H1 (cell line): ENCODE results near the gene IL12RB2. TPM values are rescaled to one million over a fixed set of nuclear protein-coding genes. Genes with fewer than 3 reads are reported as not detected.

Experiments used
- CTCF ChIA-PET: fragments of 300-600 bp; sonication (Branson Sonifier 250); formaldehyde crosslinking; loops from one replicate; lab custom pipeline; 2021; ENCODE audit not compliant: partially characterized antibody; lab: Charles Lee
- POLR2A ChIA-PET: fragments of 300-600 bp; sonication (Branson Sonifier 250); formaldehyde crosslinking; loops from one replicate; lab custom pipeline; 2021; ENCODE audit warnings: inconsistent platforms; ENCODE audit not compliant: partially characterized antibody; lab: Charles Lee
- DNase-seq, 2 experiments: peaks; one replicate each; pipeline versions ENCODE4 v3.0.0 to v3.0.0-alpha.2; 2010 to 2022; ENCODE audit warnings: low spot score in 2 of 2, low read depth in 1 of 2, mixed read lengths in 1 of 2
- FAIRE-seq: peaks from 2 replicates; lab custom pipeline; 2011; peaks lifted over from hg19 to GRCh38; lab: Jason Lieb, UNC
- H2AFZ ChIP-seq: 2 replicates; pipeline ENCODE4 v1.8.1; 2012; ENCODE audit warnings: low read length, inconsistent platforms
- H2AK5ac ChIP-seq: 2 replicates; pipeline ENCODE4 v1.6.1; 2013; ENCODE audit warnings: low read depth, low read length
- H2BK120ac ChIP-seq: replicated peaks from 2 replicates; pipeline ENCODE3; 2013; ENCODE audit warnings: low read depth, low read length, inconsistent platforms
- H2BK12ac ChIP-seq: 2 replicates; pipeline ENCODE4 v1.6.1; 2013; ENCODE audit warnings: low read depth, low read length
- H2BK15ac ChIP-seq: 2 replicates; pipeline ENCODE4 v1.6.1; 2013; ENCODE audit warnings: low read length
- H2BK20ac ChIP-seq: 2 replicates; pipeline ENCODE4 v1.6.1; 2013; ENCODE audit warnings: low read length
- H2BK5ac ChIP-seq: 2 replicates; pipeline ENCODE4 v1.6.1; 2013; ENCODE audit warnings: low read depth, low read length
- H3K14ac ChIP-seq: 2 replicates; pipeline ENCODE4 v1.6.1; 2013; ENCODE audit warnings: inconsistent platforms; ENCODE audit not compliant: insufficient read length
- H3K18ac ChIP-seq: 2 replicates; pipeline ENCODE4 v1.6.1; 2013; ENCODE audit warnings: low read length; ENCODE audit errors: extremely low read depth
- H3K23ac ChIP-seq: 2 replicates; pipeline ENCODE4 v1.6.1; 2013; ENCODE audit warnings: inconsistent platforms; ENCODE audit not compliant: insufficient read length
- H3K23me2 ChIP-seq: 2 replicates; pipeline ENCODE4 v1.6.1; 2013; ENCODE audit warnings: low read depth, low read length
- H3K27ac ChIP-seq: 2 replicates; pipeline ENCODE4 v1.6.1; 2011; ENCODE audit warnings: low read depth, low read length, inconsistent platforms
- H3K27me3 ChIP-seq, 4 experiments: replicated peaks in 1 of 4; 1 replicate in 1 of 4; 2 replicates in 3 of 4; pipeline versions ENCODE4 v1.6.1 to v1.8.1; 2011 to 2013; ENCODE audit warnings: low read length in 3 of 4, mild to moderate bottlenecking in 3 of 4, inconsistent platforms in 2 of 4, mixed read lengths in 2 of 4, moderate library complexity in 1 of 4; ENCODE audit not compliant: control insufficient read depth in 3 of 4, insufficient read depth in 3 of 4; ENCODE audit errors: extremely low read depth in 1 of 4
- H3K36me3 ChIP-seq, 4 experiments: 2 replicates each; pipeline versions ENCODE4 v1.6.1 to v1.8.1; 2011 to 2013; ENCODE audit warnings: mild to moderate bottlenecking in 4 of 4, low read length in 3 of 4, moderate library complexity in 2 of 4, control low read depth in 1 of 4, inconsistent platforms in 1 of 4; ENCODE audit not compliant: insufficient read depth in 4 of 4, control insufficient read depth in 2 of 4
- H3K4ac ChIP-seq: replicated peaks from 2 replicates; pipeline ENCODE3; 2013; ENCODE audit warnings: low read length, low read depth, mixed read lengths, inconsistent platforms; ENCODE audit not compliant: insufficient read length
- H3K4me1 ChIP-seq, 4 experiments: replicated peaks in 1 of 4; 1 replicate in 1 of 4; 2 replicates in 3 of 4; pipeline versions ENCODE4 v1.6.1 to v1.8.1; 2011 to 2013; ENCODE audit warnings: low read length in 3 of 4, inconsistent platforms in 2 of 4, mixed read lengths in 1 of 4; ENCODE audit not compliant: insufficient read depth in 4 of 4, control insufficient read depth in 3 of 4
- H3K4me2 ChIP-seq, 2 experiments: 2 replicates each; pipeline versions ENCODE4 v1.6.1 to v1.8.1; 2011 to 2013; ENCODE audit warnings: low read depth in 2 of 2, low read length in 2 of 2, control low read depth in 1 of 2, inconsistent platforms in 1 of 2, mild to moderate bottlenecking in 1 of 2; ENCODE audit not compliant: insufficient read depth in 1 of 2
- H3K4me3 ChIP-seq, 4 experiments: fragments of 200-600, 300-600 bp in 1 of 4; sonication (generic), shearing (Covaris generic), sonication (Bioruptor Twin) in 1 of 4; 2 replicates each; pipeline versions ENCODE4 v1.5.1 to v1.8.1; 2011 to 2016; ENCODE audit warnings: low read length in 4 of 4, low read depth in 3 of 4, control low read depth in 2 of 4, inconsistent platforms in 2 of 4, mild to moderate bottlenecking in 2 of 4, mixed read lengths in 1 of 4, moderate library complexity in 1 of 4; ENCODE audit not compliant: insufficient read depth in 2 of 4; ENCODE audit errors: extremely low read depth in 1 of 4
- H3K56ac ChIP-seq: replicated peaks from 2 replicates; pipeline ENCODE3; 2013; ENCODE audit warnings: low read depth, mild to moderate bottlenecking, mixed read lengths, low read length, inconsistent platforms; ENCODE audit not compliant: insufficient read length
- H3K79me1 ChIP-seq: 2 replicates; pipeline ENCODE4 v1.6.1; 2013; ENCODE audit warnings: low read depth, low read length, control low read depth
- H3K79me2 ChIP-seq, 2 experiments: 2 replicates each; pipeline versions ENCODE4 v1.6.1 to v1.8.1; 2012 to 2013; ENCODE audit warnings: low read length in 2 of 2, mild to moderate bottlenecking in 2 of 2, inconsistent platforms in 1 of 2; ENCODE audit not compliant: insufficient read depth in 2 of 2, control insufficient read depth in 1 of 2
- H3K9ac ChIP-seq, 4 experiments: replicated peaks in 1 of 4; 1 replicate in 1 of 4; 2 replicates in 3 of 4; pipeline versions ENCODE4 v1.6.1 to v1.8.1; 2011 to 2013; ENCODE audit warnings: low read depth in 3 of 4, low read length in 3 of 4, control low read depth in 2 of 4, mild to moderate bottlenecking in 2 of 4, moderate library complexity in 2 of 4, inconsistent platforms in 1 of 4; ENCODE audit errors: extremely low read depth in 1 of 4
- H3K9me3 ChIP-seq, 2 experiments: 2 replicates each; pipeline versions ENCODE4 v1.6.1 to v1.8.1; 2012 to 2013; ENCODE audit warnings: mild to moderate bottlenecking in 2 of 2, moderate library complexity in 2 of 2, control low read depth in 1 of 2, inconsistent platforms in 1 of 2, low read depth in 1 of 2, low read length in 1 of 2, mixed read lengths in 1 of 2; ENCODE audit not compliant: insufficient read depth in 2 of 2
- H4K20me1 ChIP-seq, 2 experiments: replicated peaks in 1 of 2; 2 replicates each; pipeline versions ENCODE3 to v1.8.1; 2011 to 2013; ENCODE audit warnings: inconsistent platforms in 2 of 2, low read length in 2 of 2, mild to moderate bottlenecking in 1 of 2; ENCODE audit not compliant: insufficient read depth in 2 of 2, control insufficient read depth in 1 of 2
- H4K5ac ChIP-seq: 2 replicates; pipeline ENCODE4 v1.6.1; 2013; ENCODE audit warnings: low read length, low read depth, mixed read lengths, inconsistent platforms; ENCODE audit not compliant: insufficient read length
- H4K8ac ChIP-seq: 2 replicates; pipeline ENCODE4 v1.8.0; 2013; ENCODE audit warnings: mild to moderate bottlenecking, moderate library complexity, low read length, inconsistent platforms; ENCODE audit not compliant: insufficient read depth; ENCODE audit errors: extremely low read depth
- H4K91ac ChIP-seq: replicated peaks from 2 replicates; pipeline ENCODE3; 2013; ENCODE audit warnings: low read length, mixed read lengths, inconsistent platforms; ENCODE audit not compliant: insufficient read length
- BRCA1 ChIP-seq: IDR thresholded peaks from 2 replicates; pipeline ENCODE4 v1.6.1; 2012; ENCODE audit warnings: low read depth, low read length, improper control_type of control experiment
- CBX5 ChIP-seq: fragments of 300-800, 300-1000 bp; sonication (generic); IDR thresholded peaks from 2 replicates; pipeline ENCODE4 v1.7.1; 2016; ENCODE audit warnings: antibody characterized with exemption, low read length, low read depth
- HDAC2 ChIP-seq, 2 experiments: fragments of 300-600 bp in 1 of 2; sonication (generic) in 1 of 2; IDR thresholded peaks; 2 replicates each; pipeline ENCODE4 v1.6.1; 2011 to 2012; ENCODE audit warnings: low read depth in 2 of 2, low read length in 2 of 2, mild to moderate bottlenecking in 2 of 2, moderate library complexity in 2 of 2, borderline replicate concordance in 1 of 2, inconsistent platforms in 1 of 2
- KDM1A ChIP-seq: fragments of 200-600, 300-600 bp; sonication (generic); IDR thresholded peaks from 2 replicates; pipeline ENCODE4 v1.7.1; 2016; ENCODE audit warnings: mild to moderate bottlenecking, low read length, borderline replicate concordance
- MAFK ChIP-seq: IDR thresholded peaks from 2 replicates; pipeline ENCODE4 v1.6.1; 2012; ENCODE audit warnings: low read depth, mild to moderate bottlenecking, improper control_type of control experiment, low read length
- NRF1 ChIP-seq: IDR thresholded peaks from 2 replicates; pipeline ENCODE4 v1.6.1; 2011; ENCODE audit warnings: mild to moderate bottlenecking, low read depth, low read length, improper control_type of control experiment
- POU5F1 ChIP-seq: IDR thresholded peaks from 2 replicates; pipeline ENCODE4 v1.6.1; 2011; ENCODE audit warnings: low read depth, mild to moderate bottlenecking, low read length, moderate library complexity
- RNF2 ChIP-seq: fragments of 200-900, 300-1000 bp; sonication (generic); IDR thresholded peaks from 2 replicates; pipeline ENCODE4 v1.7.1; 2016; ENCODE audit warnings: borderline replicate concordance, low read depth, mild to moderate bottlenecking, antibody characterized with exemption, low read length; ENCODE audit not compliant: poor library complexity, severe bottlenecking; ENCODE audit errors: missing control alignments
- SP2 ChIP-seq: IDR thresholded peaks from 2 replicates; pipeline ENCODE4 v1.6.1; 2012; ENCODE audit warnings: mild to moderate bottlenecking, low read length, inconsistent platforms
- TCF12 ChIP-seq: IDR thresholded peaks from 2 replicates; pipeline ENCODE4 v1.6.1; 2011; ENCODE audit warnings: low read depth, mild to moderate bottlenecking, low read length
- USF2 ChIP-seq: IDR thresholded peaks from 2 replicates; pipeline ENCODE4 v1.6.1; 2011; ENCODE audit warnings: low read length, improper control_type of control experiment
- WGBS, 2 experiments: shearing (Covaris generic) in 1 of 2; methylation state at CpG; one replicate each; pipeline versions ENCODE4 v1.1.6 to v1.1.7; 2013 to 2015; ENCODE audit warnings: low lambda C conversion rate in 2 of 2, mixed read lengths in 2 of 2, inconsistent platforms in 1 of 2, low coverage in 1 of 2, missing lambda C conversion rate in 1 of 2; ENCODE audit not compliant: insufficient replicate concordance in 2 of 2, insufficient coverage in 1 of 2, insufficient read length in 1 of 2; ENCODE audit errors: extremely low coverage in 1 of 2, missing lambda C conversion rate in 1 of 2; 5-methylcytosine and 5-hydroxymethylcytosine counted together
- polyA plus RNA-seq, 7 experiments: library from polyadenylated mRNA; depleted of rRNA in 3 of 7; stranded (reverse) in 5 of 7; unstranded in 2 of 7; fragments of >200 nt in 5 of 7; fragments of 200-250 nt in 2 of 7; gene quantifications; 1 replicate in 5 of 7; 2 replicates in 1 of 7; 4 replicates in 1 of 7; pipeline versions ENCODE4 v1.2.1 to v1.2.3, GENCODE V29; 2011 to 2013; ENCODE audit warnings: missing spikeins in 2 of 7, mixed read lengths in 2 of 7
- total RNA-seq: library from RNA; stranded (reverse); fragmentation: NEBNext Ultra II Directional; extraction: Animal tissue kit (Norgen Biotek cat#: 25700); gene quantifications from 2 replicates; pipeline ENCODE4 v1.2.1, GENCODE V29; 2021

Gene IL12RB2
- total and polyA plus RNA-seq, 2 of the 8 experiments (the other 6 are each of a cell fraction or from before 2014, with no cell fraction given): 1.4 TPM

GRCh38 chr1:67427947-67428346 lies 120.3 kb downstream of the IL12RB2 start:
- POLR2A ChIA-PET: interaction anchor here (1.1 to 7.8 kb wide), 13 partner anchors 10 to 80 kb away, joined by 3 to 153 read pairs (median 37); no protein-coding TSS in a partner anchor
- no peak for TF ChIP-seq KDM1A
- no peak for TF ChIP-seq MAFK
- TF ChIP-seq POU5F1: no peak
- no peak for TF ChIP-seq NRF1
- TF ChIP-seq BRCA1: no peak
- TF ChIP-seq HDAC2 (IDR thresholded peaks at IDR 0.05; ENCODE audit: borderline replicate concordance in 1 of 2, low read depth in 2 of 2, low read length in 2 of 2): no peak
- no peak for TF ChIP-seq SP2
- no peak for TF ChIP-seq TCF12
- no peak for TF ChIP-seq USF2
- TF ChIP-seq CBX5: no peak
- TF ChIP-seq RNF2: no peak

More at GRCh38 chr1:67427947-67428346, 120.3 kb downstream of the IL12RB2 start:
- Histone ChIP-seq H3K9ac (peak overlapping the region in 3 of 4 experiments; percentile 0 to 53 (median 0); a peak in 3 of 7 replicates), H3K27me3 (no peaks in the 10 kb centered on the region), H3K4me1 (peaks cover 0 to 10% (median 2%) of the 10 kb centered on the region in 4 experiments; a peak in 2 of 7 replicates), H2BK12ac (no peak overlapping the region), H2BK20ac (no peak overlapping the region), H4K91ac (no peak overlapping the region), H2AK5ac (no peak overlapping the region), H3K23me2 (peaks cover 7% of the 10 kb centered on the region), H4K8ac (no peak overlapping the region), H2BK120ac (no peak overlapping the region), H3K23ac (no peak overlapping the region), H2BK5ac (no peak overlapping the region), H3K4me3 (peak overlapping the region; percentile 95 to 100 (median 98)), H4K5ac (no peak overlapping the region), H3K56ac (no peak overlapping the region), H3K79me2 (peaks cover 44 to 82% of the 10 kb centered on the region in 2 experiments), H3K4ac (no peak overlapping the region), H3K36me3 (peaks cover 8 to 52% (median 26%) of the 10 kb centered on the region in 4 experiments), H3K79me1 (no peaks in the 10 kb centered on the region), H4K20me1 (peaks cover 26 to 43% of the 10 kb centered on the region in 2 experiments), H3K9me3 (no peaks in the 10 kb centered on the region), H3K14ac (no peak overlapping the region), H2AFZ (no peak overlapping the region), H3K27ac (no peak overlapping the region), H3K18ac (no peak overlapping the region), H2BK15ac (no peak overlapping the region), H3K4me2 (peak overlapping the region; percentile 69 to 91)
- CTCF ChIA-PET: interaction anchor here (0.6 to 6.7 kb wide), 10 partner anchors 9 to 214 kb away, joined by 3 to 40 read pairs (median 5); no protein-coding TSS in a partner anchor
- FAIRE-seq (no peak), DNase-seq (no peak)
- 4% methylated on average over 3 of the region's 3 CpGs; no CpG with 5 or more reads in 1 of the 2 experiments for WGBS, 2 experiments
